Activated T-cell treated with anti-CD3 and anti-CD28 coated beads, Interleukin-2, amount 50 U/mL, for 72 hours (primary cell): ENCODE measurements around the gene SSBP1. TPM values are rescaled to one million over a fixed set of nuclear protein-coding genes. Genes with fewer than 3 reads are reported as not detected.

Experiments used
- ATAC-seq, 2 donors: fragments of 150-1000 bp; cut with Tn5 transposase; replicated peaks in 1 of 2; 2 replicates each; pipeline ENCODE4 v1.10.0; 2021; ENCODE audit warnings: moderate library complexity in 2 of 2, mild to moderate bottlenecking in 1 of 2
- DNase-seq, 2 donors: peaks; one replicate each; pipeline ENCODE4 v3.0.0; 2021 to 2022; ENCODE audit warnings: mixed read lengths in 1 of 2
- H3K27ac Mint-ChIP-seq: one replicate; pipeline ENCODE4 v1.8.0; 2022; ENCODE audit warnings: mild to moderate bottlenecking, moderate library complexity, mixed read lengths
- H3K27me3 Mint-ChIP-seq: one replicate; pipeline ENCODE4 v1.8.0; 2022; ENCODE audit warnings: low read depth, mixed read lengths
- H3K36me3 Mint-ChIP-seq, 2 donors: one replicate each; pipeline ENCODE4 v1.8.0; 2022; ENCODE audit warnings: mixed read lengths in 2 of 2, mild to moderate bottlenecking in 1 of 2; ENCODE audit not compliant: insufficient read depth in 2 of 2
- H3K4me1 Mint-ChIP-seq: one replicate; pipeline ENCODE4 v1.8.0; 2022; ENCODE audit warnings: low read depth, mixed read lengths
- H3K4me3 Mint-ChIP-seq, 2 donors: one replicate each; pipeline ENCODE4 v1.8.0; 2022; ENCODE audit warnings: mild to moderate bottlenecking in 2 of 2, mixed read lengths in 2 of 2, moderate library complexity in 2 of 2
- H3K9me3 Mint-ChIP-seq, 2 donors: one replicate each; pipeline ENCODE4 v1.8.0; 2022; ENCODE audit warnings: mixed read lengths in 2 of 2
- total RNA-seq, 2 donors: library from RNA; stranded (reverse); gene quantifications; one replicate each; pipeline ENCODE4 v1.2.3, GENCODE V29; 2022

SSBP1 gene
- total RNA-seq, 2 donors from 2014 or later: 126 to 131 TPM

DNA sequence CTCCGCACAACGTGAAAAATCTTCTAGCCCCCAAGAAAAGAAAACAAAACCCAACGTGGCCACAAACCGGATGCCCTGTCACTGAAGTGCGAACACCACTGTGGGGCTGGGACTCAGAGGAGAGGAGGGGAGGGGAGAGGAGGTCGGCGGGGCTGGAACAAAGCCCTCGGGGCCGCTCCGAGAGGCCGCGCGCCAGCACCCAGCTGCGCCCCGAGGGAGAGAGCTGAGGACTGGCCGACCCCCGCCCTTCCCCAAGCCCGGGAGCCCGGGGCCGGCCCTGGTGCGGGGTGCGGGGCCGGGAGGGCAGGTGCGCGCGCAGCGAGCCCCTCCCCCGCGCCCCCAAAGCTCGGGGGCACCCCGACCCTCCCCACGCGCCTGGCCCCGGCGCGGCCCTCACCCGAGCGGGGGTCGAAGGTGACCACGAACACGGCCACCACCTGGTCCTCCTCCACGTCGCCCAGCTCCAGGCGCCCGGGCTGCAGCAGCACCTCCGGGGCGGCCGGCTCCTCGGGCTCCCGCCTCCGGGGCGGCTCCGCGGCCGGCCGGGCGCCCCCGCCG, 36.6 kb upstream of the SSBP1 start:
- DNase-seq (peak; percentile 69 to 81), ATAC-seq (peak; percentile 88 to 91)
- no peaks in the 10 kb centered on the region for H3K9me3 Mint-ChIP-seq
- peaks cover 2 to 4% of the 10 kb centered on the region in 2 donors for H3K36me3 Mint-ChIP-seq
- H3K4me1 Mint-ChIP-seq: peaks cover 50% of the 10 kb centered on the region
- H3K27me3 Mint-ChIP-seq: peaks cover 13% of the 10 kb centered on the region
- H3K4me3 Mint-ChIP-seq: peak overlapping the region; percentile 76 to 79
- H3K27ac Mint-ChIP-seq: no peak overlapping the region

DNA sequence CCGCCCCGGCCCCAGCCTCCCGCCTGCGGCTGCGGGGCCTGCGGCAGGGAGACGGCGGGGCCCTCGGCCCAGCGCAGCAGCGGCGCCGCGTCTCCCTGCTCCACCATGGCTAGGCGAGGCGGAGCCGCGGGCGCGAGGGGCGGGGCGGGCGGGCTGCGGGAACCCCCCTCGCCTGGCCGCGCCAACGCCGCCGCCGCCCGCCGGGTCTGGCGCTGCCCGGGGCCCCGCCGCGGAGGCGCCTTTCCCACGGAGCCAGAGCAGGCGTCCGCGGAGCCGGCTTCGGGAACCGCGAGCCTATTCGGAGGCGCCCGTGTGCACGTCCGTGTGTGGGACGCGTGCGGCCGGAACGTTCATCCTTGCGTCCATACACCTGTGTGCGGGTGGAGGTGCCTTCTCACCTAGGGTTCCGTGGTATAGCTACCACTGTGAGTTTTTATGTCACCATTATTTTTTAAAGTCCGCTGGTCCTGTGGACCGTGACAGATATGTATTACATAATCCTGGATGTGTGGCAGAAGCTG, 36.1 kb upstream of the SSBP1 start, which contains the start of gene DENND11:
Gene DENND11, minus strand, starts transcription at position 120 of the 521 bp plus-strand sequence. Its CDS starts 13 bp downstream, at position 107.
- peaks cover 2 to 4% of the 10 kb centered on the region in 2 donors for H3K36me3 Mint-ChIP-seq
- H3K27me3 Mint-ChIP-seq: peaks cover 13% of the 10 kb centered on the region
- peak within 1 kb of the TSS; percentile 34 for H3K27ac Mint-ChIP-seq
- peaks cover 45% of the 10 kb centered on the region for H3K4me1 Mint-ChIP-seq
- H3K9me3 Mint-ChIP-seq: no peaks in the 10 kb centered on the region
- DNase-seq: peak; percentile 65 to 68
- H3K4me3 Mint-ChIP-seq: peak within 1 kb of the TSS; percentile 79 to 84
- peak; percentile 82 to 86 for ATAC-seq

DNA sequence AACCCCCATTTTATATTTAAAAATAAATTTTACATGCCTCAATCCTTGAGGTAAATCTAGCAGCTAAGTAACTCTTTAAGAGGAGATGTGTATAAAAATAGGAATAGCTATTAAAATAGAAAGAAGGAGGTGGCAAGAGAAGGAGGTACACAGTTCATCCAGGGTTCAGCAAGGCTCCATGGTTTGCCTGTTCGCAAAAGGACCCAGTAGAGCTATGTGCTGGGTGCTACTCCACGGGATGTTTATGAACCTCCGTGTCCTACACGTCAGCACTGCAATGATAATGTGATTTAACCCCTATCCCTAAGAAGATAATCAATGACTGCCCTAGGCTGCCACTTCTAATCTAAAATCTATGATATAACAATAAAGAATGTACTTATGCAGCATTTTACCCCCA, 35.3 kb upstream of the SSBP1 start:
- Mint-ChIP-seq H3K27ac (no peak overlapping the region), H3K9me3 (no peaks in the 10 kb centered on the region), H3K27me3 (peaks cover 13% of the 10 kb centered on the region), H3K36me3 (peaks cover 2 to 4% of the 10 kb centered on the region in 2 donors), H3K4me3 (peak overlapping the region in 1 of 2 donors; percentile 74), H3K4me1 (peaks cover 37% of the 10 kb centered on the region)
- no peak for ATAC-seq
- no peak for DNase-seq

DNA sequence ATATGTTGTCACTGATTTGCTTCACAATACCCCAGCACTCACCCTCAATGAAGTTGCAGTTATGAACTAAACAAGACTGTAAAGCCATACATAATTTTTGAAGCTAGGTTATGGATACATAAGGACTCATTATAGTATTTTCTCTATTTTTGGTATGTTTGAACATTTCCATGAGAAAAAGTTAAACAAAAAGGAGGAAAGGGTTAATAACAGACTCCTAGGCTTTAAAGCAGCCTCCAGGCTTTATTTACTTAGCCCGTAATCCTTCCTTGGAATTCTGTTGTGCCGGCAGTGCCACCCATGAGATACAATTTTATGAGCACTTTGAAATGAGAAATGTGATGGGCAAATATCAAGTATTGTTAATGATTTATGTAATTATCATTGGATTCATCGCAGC, 34.0 kb upstream of the SSBP1 start:
- H3K4me3 Mint-ChIP-seq: no peak overlapping the region
- H3K4me1 Mint-ChIP-seq: peaks cover 25% of the 10 kb centered on the region
- peaks cover 13% of the 10 kb centered on the region for H3K27me3 Mint-ChIP-seq
- H3K27ac Mint-ChIP-seq: no peak overlapping the region
- H3K36me3 Mint-ChIP-seq: peaks cover 2 to 4% of the 10 kb centered on the region in 2 donors
- DNase-seq (no peak), ATAC-seq (no peak)
- H3K9me3 Mint-ChIP-seq: no peaks in the 10 kb centered on the region

DNA sequence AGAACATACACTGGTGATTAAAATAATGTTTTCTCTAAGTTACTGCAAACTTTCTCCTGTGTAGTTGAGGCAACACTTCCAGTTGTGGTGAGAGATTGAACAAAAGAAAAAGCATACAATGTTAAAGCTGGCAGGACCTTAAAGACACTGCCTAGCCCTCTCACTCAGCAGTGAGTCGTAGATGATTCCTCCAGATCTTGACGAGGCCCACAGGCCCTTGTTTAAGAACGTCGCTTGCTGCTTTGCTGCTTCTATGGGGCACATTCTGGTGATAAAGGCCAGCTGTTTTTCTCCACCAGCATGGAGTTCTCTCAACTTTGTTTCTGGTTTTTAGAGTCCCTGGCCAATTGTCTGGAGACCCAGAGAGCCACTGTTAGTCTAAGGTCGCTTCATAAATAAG, 33.4 kb upstream of the SSBP1 start:
- Mint-ChIP-seq H3K9me3 (no peaks in the 10 kb centered on the region), H3K27me3 (peaks cover 13% of the 10 kb centered on the region), H3K27ac (no peak overlapping the region), H3K4me3 (no peak overlapping the region), H3K4me1 (peaks cover 19% of the 10 kb centered on the region), H3K36me3 (peaks cover 2 to 4% of the 10 kb centered on the region in 2 donors)
- ATAC-seq (no peak), DNase-seq (no peak)

DNA sequence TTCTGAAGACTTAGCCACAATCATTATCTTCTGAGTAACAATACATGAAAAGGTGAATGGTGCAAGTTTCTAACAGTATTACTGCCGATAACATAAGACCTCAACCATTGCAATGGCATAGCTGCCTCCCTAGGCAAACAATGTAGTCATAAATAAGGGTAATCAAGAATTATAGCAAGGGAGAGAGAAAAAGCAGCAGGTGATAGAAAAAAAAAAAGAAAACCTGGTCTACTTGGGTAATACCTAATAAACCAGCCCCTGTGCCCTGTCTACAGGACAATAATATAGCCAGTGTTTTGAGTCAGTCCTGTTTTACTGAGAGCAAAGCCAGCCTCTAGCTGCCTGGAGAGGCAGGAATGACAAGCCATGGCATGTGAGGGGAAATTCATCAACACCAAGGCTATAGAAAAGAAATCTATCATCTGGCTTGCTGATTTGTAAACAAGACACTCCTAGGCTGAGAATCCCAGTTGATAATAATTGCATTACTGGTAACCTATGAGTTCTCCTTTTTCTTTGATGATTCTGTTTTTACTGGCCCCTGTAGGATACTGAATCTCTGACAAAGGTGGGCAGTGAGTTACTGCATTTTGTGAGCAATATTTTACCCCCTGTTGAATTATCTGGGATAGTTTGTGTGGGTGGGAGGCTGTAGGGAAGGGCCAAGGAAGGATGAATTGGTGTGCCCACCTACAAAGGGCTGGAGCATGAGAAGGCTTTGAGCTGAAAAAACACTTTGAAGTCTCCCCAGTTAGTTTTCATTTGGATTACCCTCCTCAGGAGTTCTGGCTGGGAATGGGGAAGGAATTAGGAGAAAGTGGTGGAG, 31.7 kb upstream of the SSBP1 start:
- Mint-ChIP-seq H3K4me1 (peaks cover 5% of the 10 kb centered on the region), H3K4me3 (no peak overlapping the region), H3K9me3 (no peaks in the 10 kb centered on the region), H3K27ac (no peak overlapping the region), H3K36me3 (no peaks in the 10 kb centered on the region), H3K27me3 (peaks cover 13% of the 10 kb centered on the region)
- ATAC-seq (no peak), DNase-seq (no peak)

DNA sequence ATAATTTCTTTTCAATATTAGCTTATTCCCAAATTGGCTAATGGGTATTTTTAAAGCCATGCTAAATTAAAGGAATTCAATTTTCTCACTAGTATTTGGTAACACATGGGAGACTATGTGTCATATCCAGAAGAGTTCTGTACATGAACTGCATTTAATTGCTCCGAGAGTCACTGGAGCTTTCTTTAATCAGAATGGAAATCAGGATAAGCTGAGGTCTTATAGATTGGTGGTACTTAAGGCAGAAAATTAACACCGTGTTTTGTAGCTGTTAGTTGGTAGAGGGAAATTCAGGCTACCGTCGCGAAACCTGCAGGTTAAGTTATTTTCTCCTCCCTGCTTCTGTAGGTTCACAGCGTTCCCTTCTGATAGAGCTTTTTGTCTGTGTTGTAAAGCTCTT, 29.8 kb upstream of the SSBP1 start, which contains the start of gene WEE2:
Gene WEE2, plus strand, starts transcription at position 3 of the 400 bp plus-strand sequence. CDS start 406 bp downstream, outside the sequence.
- no peak within 1 kb of the TSS for H3K4me3 Mint-ChIP-seq
- no peak within 1 kb of the TSS for H3K27ac Mint-ChIP-seq
- DNase-seq: no peak
- peaks cover 10% of the 10 kb centered on the region for H3K27me3 Mint-ChIP-seq
- ATAC-seq: no peak
- H3K4me1 Mint-ChIP-seq: peaks cover 5% of the 10 kb centered on the region
- no peaks in the 10 kb centered on the region for H3K36me3 Mint-ChIP-seq
- no peaks in the 10 kb centered on the region for H3K9me3 Mint-ChIP-seq

DNA sequence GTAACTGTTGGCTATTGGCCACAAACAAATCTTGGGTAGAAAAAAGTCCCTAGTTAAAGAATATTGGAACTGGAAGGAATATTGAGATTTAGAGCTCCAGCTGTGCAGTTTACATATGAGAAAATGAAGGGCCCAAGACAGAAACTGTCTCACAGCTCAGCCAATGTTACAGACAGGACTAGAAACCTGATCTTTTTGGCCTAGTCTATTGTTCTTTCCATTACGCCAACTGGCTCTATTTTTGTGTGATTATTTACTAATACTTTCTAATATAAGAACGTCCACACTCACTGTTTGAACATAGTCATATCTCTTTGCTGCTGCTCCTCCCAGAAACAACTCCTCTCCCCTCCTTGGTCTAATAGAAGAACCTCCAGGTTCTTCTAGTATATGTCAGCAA, 28.8 kb upstream of the SSBP1 start:
- Mint-ChIP-seq H3K27ac (no peak overlapping the region), H3K27me3 (peaks cover under 1% of the 10 kb centered on the region), H3K36me3 (no peaks in the 10 kb centered on the region), H3K4me1 (peaks cover 5% of the 10 kb centered on the region), H3K4me3 (no peak overlapping the region), H3K9me3 (no peaks in the 10 kb centered on the region)
- ATAC-seq (no peak), DNase-seq (no peak)

DNA sequence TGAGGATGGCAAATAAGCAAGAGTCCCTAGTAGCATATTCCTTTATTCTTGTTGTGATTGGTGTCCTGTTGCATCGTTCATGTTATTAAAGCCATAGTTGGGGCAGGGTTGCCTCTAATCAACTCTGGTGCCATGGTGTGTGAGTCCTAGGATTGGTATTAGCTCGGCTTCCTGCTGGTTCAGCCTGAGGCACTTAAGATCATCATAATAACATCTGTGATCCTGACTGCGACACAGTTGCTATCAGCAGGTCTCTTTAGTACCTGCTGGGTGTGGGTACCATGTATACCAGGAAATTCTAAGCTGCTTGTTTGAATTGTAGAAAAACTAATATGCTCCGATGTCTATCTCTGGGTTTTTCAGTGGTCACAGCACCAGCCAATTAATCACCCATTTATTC, 28.4 kb upstream of the SSBP1 start:
- DNase-seq (no peak), ATAC-seq (no peak)
- peaks cover 5% of the 10 kb centered on the region for H3K4me1 Mint-ChIP-seq
- no peaks in the 10 kb centered on the region for H3K27me3 Mint-ChIP-seq
- no peak overlapping the region for H3K27ac Mint-ChIP-seq
- H3K4me3 Mint-ChIP-seq: no peak overlapping the region
- no peaks in the 10 kb centered on the region for H3K9me3 Mint-ChIP-seq
- no peaks in the 10 kb centered on the region for H3K36me3 Mint-ChIP-seq

DNA sequence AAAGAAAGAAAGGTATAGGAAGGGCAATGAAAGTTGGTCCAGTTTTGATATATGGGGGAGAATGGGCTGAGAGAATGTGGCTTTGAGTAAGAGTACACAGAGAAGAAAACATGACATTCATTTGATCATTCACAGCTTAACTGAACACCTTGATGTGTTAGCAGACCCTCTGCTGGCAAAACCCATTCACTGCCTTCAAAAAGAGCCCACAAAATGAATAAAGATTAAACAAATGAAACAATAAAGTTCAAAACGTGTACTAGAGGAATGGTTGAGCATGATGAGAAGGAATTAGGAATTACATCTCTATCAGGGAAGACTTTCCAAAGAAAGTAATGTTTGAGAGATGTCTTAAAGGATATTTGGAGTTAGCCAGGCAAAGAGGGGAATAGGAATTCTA, 27.9 kb upstream of the SSBP1 start:
- Mint-ChIP-seq H3K36me3 (no peaks in the 10 kb centered on the region), H3K4me1 (peaks cover 5% of the 10 kb centered on the region), H3K4me3 (no peak overlapping the region), H3K9me3 (no peaks in the 10 kb centered on the region), H3K27me3 (no peaks in the 10 kb centered on the region), H3K27ac (peak overlapping the region; percentile 5)
- no peak for ATAC-seq
- no peak for DNase-seq

DNA sequence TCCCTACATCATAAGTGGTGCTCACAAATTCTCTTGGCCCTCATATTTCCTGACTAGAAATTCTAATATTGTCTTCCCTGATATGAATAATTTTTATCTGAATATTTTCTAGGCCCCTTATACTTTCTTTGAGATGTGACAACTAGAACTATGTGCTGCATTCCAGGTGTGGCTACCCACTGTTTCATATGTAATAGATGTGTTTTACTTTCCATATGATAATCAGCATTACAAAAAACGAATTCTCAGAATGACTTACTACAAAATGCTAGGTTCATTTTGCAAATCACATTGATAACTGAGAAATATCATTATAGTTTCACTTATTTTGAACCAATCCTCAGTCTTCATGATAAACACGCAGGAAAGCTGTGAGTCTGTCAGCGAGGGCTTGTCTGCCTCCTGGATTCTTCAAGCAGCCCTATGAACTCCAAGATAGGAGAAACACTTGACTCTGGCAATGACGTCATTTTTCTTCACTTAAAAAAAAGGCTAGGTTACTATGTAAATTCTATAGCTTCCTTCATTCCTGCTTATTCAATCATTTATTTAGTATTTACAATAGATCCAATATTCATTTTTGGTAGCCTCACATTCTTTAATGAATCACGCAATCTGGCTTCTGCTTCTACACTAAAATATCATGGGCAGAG, 25.4 kb upstream of the SSBP1 start:
- Mint-ChIP-seq H3K27me3 (no peaks in the 10 kb centered on the region), H3K36me3 (no peaks in the 10 kb centered on the region), H3K27ac (peak overlapping the region; percentile 82), H3K4me1 (peaks cover 5% of the 10 kb centered on the region), H3K4me3 (peak overlapping the region in 1 of 2 donors; percentile 21), H3K9me3 (no peaks in the 10 kb centered on the region)
- ATAC-seq (peak in 1 of 2 donors; percentile 32), DNase-seq (no peak)

DNA sequence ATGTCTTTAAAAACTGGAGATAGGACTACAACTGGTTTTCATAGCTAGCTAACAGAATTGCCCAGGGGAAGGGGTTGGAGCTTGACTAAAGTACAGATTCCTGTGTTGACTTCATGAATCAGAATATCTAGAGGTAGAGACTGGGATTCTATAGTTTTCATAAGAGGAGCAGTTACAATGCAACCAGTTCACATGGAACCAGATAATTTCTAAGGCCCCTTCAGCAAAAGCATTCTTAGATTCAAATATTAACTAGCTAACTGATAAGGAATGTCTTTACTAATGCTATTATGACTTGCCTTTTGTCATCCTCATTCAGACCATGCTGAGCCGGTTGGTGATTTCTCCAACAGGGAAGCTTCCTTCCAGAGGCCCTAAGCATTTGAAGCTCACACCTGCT, 24.3 kb upstream of the SSBP1 start:
- no peaks in the 10 kb centered on the region for H3K36me3 Mint-ChIP-seq
- ATAC-seq (no peak), DNase-seq (no peak)
- H3K4me3 Mint-ChIP-seq: no peak overlapping the region
- no peaks in the 10 kb centered on the region for H3K9me3 Mint-ChIP-seq
- H3K27ac Mint-ChIP-seq: no peak overlapping the region
- peaks cover 5% of the 10 kb centered on the region for H3K4me1 Mint-ChIP-seq
- no peaks in the 10 kb centered on the region for H3K27me3 Mint-ChIP-seq

DNA sequence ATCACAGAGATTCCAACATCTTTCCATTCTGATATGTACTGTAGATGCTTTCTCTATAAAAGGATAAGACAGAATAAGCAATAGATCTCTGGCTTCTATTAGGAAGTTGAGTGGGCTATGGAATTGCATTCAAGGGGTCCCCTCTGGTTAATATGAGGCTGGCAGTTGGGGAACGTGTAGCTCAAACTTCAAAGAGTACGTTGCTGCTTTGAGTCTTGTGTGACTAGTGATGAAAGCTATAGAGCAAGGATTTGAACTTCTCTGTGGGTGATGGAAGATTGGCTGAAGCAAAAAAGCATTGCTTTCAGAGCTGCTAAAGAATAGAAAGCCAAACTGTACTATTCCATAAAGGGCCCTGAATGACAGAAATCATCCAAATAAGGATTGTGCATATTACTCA, 23.6 kb upstream of the SSBP1 start:
- H3K4me1 Mint-ChIP-seq: peaks cover 5% of the 10 kb centered on the region
- DNase-seq (no peak), ATAC-seq (no peak)
- H3K36me3 Mint-ChIP-seq: no peaks in the 10 kb centered on the region
- no peak overlapping the region for H3K4me3 Mint-ChIP-seq
- no peak overlapping the region for H3K27ac Mint-ChIP-seq
- no peaks in the 10 kb centered on the region for H3K9me3 Mint-ChIP-seq
- H3K27me3 Mint-ChIP-seq: no peaks in the 10 kb centered on the region
